Activated CD4-positive, alpha-beta T cell treated with anti-CD3 and anti-CD28 coated beads for 48 hours (primary cell): Measurements from ENCODE around the gene PIK3R6.
"Not testable (repeated sequence)": the region's sequence is repeated elsewhere in the genome, so short reads cannot be mapped to it uniquely, and the experiment has no call there.

ENCODE experiments used
- DNase-seq: peaks from one replicate; pipeline ENCODE4 v3.0.0-alpha.2; 2020

The PIK3R6 gene

GRCh38 chr17:8872705-8873435 is 5.4 kb upstream of the PIK3R6 start:
- no peak for DNase-seq

GRCh38 chr17:8872036-8872704 is 4.7 kb upstream of the PIK3R6 start:
- no peak for DNase-seq

GRCh38 chr17:8871081-8871581 is 3.7 kb upstream of the PIK3R6 start:
- no peak for DNase-seq

GRCh38 chr17:8870406-8871040 is 3.0 kb upstream of the PIK3R6 start:
- no peak for DNase-seq

GRCh38 chr17:8869114-8869815 is 1.8 kb upstream of the PIK3R6 start:
- DNase-seq, result no peak

- DNase-seq, result no peak
Observed at GRCh38 chr17:8868529-8868951, 1.1 kb upstream of the PIK3R6 start.

GRCh38 chr17:8868092-8868491 is 618 bp upstream of the PIK3R6 start:
- DNase-seq, result no peak

- no peak for DNase-seq
Observed at GRCh38 chr17:8865811-8866210, 1.7 kb downstream of the PIK3R6 start.

- no peak for DNase-seq
Observed at GRCh38 chr17:8865385-8865784, 2.1 kb downstream of the PIK3R6 start.

- no peak for DNase-seq
Observed at GRCh38 chr17:8862213-8863056, 5.0 kb downstream of the PIK3R6 start.

GRCh38 chr17:8861495-8862181 is 5.8 kb downstream of the PIK3R6 start:
- DNase-seq, result no peak

GRCh38 chr17:8859804-8860430 is 7.6 kb downstream of the PIK3R6 start:
- no peak for DNase-seq

GRCh38 chr17:8859027-8859803 is 8.3 kb downstream of the PIK3R6 start:
- DNase-seq, result peak; percentile 41

- DNase-seq, result peak; percentile 55
Observed at GRCh38 chr17:8857919-8858318, 9.6 kb downstream of the PIK3R6 start.

- DNase-seq, result no peak
Observed at GRCh38 chr17:8856869-8857575, 10.5 kb downstream of the PIK3R6 start.

- DNase-seq, result not testable (repeated sequence)
Observed at GRCh38 chr17:8856205-8856603, 11.3 kb downstream of the PIK3R6 start.

GRCh38 chr17:8855477-8856204 is 11.8 kb downstream of the PIK3R6 start:
- DNase-seq, result no peak

- DNase-seq, result no peak
Observed at GRCh38 chr17:8851600-8851999, 15.9 kb downstream of the PIK3R6 start.
